ENCODE results near the gene MAP3K20.
"Not testable (repeated sequence)": the region's sequence is repeated elsewhere in the genome, so short reads cannot be mapped to it uniquely, and the experiment has no call there.

The MAP3K20 gene

DNA sequence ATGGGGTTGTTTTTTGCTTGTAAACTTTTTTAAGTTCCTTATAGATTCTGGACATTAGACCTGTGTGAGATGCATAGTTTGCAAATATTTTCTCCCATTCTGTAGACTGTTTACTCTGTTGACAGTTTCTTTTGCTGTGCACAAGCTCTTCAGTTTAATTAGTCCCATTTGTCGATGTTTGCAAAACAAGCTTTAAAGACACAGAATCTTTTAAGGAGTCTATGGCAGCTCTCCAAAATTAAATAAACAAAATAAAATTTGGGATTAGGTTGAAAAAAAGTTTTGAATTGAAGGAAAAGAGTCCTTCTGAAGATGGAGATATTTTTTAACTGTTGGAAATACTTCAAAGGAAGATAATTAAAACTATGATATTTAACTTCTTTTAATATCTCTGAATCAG, 88.8 kb downstream of the MAP3K20 start:
- no peak for DNase-seq

GRCh38 chr2:173165443-173166238, 90.0 kb downstream of the MAP3K20 start:
- no peak for DNase-seq

DNA sequence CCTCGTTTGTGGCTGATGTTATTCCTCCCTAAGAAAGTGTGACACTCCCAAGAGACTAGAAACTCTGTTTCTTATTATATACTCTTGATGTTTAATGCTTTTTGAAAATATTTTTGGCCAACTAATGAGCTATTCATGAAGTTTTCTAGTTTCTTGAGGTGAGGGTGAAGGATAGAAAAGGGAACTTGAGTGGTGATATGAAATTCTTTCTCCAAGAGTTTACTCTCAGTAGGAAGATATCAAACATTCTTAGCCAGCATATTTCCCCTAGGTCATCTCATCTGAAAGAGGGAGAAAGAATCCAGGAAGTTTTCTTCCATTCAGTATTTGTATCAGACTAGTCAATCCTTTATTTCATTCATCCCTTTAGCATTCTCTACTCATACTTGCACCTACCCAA, 95.7 kb downstream of the MAP3K20 start:
- no peak for DNase-seq

DNA sequence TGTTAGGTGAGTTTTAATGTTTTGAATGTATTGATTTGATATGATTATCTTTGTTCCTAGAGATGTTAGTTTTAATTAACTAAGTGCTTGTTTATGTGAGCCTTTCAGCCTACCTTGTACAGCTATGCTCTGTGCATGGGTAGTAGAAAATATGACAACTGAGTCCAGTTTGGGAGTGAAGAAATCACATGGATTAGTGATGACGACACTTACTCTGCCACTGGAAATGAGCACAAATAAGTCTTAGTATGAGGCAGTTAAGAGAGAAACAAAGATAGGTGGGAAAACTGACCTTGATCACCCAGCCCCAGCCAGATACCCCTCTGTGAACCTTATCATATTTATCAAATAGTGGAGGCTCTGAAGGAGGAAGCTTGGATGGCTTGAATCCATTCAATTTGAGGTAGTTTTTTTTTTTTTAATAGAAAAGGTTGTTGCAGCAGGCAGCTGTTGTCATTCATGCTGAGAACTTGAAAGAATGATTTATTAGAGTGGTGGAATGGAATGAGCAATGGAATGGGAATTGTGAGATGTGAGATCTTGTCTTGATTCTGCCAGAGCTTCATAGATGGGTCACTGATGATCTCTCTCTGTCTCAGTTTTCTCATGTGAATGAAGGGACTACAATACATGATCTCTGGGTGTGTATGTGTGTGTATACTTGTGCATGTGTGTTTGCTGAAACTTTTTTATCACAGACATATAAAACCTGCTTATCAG, 96.4 kb downstream of the MAP3K20 start:
- no peak for DNase-seq

- not testable (repeated sequence) for DNase-seq
These were observed 98.7 kb downstream of the MAP3K20 start for GRCh38 chr2:173174339-173174738.

- DNase-seq: no peak
These were observed 99.6 kb downstream of the MAP3K20 start for GRCh38 chr2:173175222-173175621.

DNA sequence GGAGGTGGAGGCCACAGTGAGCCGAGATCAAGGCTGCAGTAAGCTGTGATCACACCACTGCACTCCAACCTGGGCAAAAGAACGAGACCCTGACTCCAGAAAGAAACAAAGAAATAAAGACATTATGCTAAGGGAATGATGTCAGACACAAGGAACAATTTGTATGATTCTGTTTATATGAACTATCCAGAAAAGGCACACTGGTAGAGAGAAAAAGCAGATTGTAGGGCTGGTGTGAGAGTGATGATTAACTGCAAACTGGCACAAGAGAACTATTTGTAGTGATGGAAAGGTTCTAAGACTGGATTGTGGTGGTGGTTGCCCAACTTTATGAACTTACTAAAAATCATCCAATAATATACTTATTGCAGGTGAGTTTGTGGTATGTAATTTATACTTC, 106.3 kb downstream of the MAP3K20 start:
- no peak for DNase-seq

- DNase-seq: no peak
These were observed 108.7 kb downstream of the MAP3K20 start for GRCh38 chr2:173184031-173185004.

DNA sequence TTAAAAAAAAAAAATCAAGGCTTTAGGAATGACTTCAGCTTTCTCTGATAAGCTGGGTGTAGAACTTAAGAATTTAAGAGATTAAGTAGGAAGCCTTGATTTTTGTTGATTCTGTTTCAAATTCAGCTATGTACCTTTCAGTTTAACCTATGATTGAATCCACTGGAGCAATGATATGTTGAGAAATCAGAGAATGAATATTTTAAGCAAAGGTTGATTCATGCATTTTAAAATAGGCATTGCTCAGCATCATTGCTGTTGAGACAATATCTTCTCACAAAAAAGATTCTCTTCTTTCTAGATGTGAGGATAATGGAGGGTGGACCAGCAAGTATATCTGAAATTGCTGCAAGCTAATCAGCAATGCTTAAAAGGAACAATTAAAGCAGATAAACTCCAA, 109.8 kb downstream of the MAP3K20 start:
- DNase-seq: no peak

DNA sequence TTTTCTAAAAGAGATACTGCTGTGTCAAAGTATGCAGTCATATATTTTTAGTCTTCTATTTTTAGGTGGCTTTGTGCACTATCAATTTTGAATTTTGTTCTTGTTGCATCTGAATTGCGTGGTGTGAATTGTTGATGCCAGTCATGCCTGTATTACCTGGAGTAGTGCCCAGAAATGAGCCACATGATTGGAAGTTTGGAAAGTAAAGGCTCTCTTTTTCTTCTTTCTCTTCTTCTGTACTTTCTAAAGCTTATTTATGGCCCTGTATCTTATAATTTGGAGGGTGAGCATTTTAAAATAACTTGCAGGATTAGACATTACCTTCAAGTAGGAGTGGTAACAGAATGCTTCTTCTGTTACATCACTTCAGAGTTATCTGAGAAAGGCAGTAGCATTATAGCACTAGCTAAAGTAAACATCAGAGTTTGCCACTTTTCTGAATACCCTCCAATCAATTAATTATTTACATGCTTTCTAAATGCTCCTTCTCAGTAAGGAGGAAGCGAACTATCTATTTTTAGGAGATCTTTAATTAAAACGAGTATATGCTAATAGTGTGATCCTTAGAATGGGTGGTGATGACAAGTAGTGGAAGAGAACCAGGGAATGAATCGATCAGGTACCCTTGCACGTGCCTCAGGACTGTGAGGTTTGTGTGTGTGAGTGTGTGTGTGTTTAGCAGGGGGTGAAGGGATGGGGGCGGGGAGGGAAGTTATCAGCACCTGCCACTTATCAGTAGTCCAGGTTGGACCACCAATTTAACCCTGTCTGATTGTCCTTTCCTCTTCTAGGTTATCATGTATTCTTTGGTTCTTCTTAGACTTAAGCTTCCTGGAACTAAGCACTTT, 112.5 kb downstream of the MAP3K20 start:
- DNase-seq: no peak

DNA sequence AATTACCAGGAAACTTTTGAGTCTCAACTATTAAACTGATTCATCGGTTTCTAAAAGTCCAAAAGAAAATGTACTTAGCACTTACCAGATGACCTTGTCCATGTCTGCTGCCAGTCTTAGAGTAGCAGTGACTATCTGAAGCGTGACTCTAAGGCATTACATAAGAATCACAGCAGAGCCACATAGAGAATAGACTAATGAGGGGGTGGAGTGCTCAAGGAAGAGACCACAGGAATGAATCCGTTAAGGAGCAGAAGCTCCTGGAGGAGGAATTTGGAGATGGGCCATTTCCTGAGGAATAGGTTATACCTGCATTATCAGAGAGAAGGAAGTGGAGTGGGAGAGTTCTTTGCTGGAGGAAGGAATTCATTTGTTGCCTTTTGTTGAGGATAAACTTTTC, 116.0 kb downstream of the MAP3K20 start:
- DNase-seq: no peak

GRCh38 chr2:173192071-173192470, 116.4 kb downstream of the MAP3K20 start:
- no peak for DNase-seq

- no peak for DNase-seq
These were observed 118.3 kb downstream of the MAP3K20 start for GRCh38 chr2:173193925-173194324.

GRCh38 chr2:173195100-173195499, 119.5 kb downstream of the MAP3K20 start:
- no peak for DNase-seq

DNA sequence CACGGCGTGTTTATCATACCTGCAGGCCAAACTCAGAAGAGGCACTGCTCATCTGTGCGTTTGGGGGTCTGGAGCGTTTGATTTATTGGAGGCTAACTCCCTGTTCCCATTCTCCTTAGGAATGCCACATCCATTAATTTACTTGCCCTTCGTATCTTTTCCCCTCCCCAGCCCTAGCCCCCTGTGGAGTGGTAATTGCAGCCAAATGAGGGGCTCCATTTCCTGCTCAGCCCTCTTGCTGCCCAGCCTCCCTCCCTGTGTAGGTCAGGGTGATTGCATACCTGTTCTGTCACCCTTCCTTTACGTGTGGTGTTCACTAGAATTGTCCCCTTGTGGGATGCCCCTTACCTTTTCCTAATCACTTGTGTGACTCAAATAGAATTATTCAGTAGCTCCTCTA, 120.4 kb downstream of the MAP3K20 start:
- no peak for DNase-seq

DNA sequence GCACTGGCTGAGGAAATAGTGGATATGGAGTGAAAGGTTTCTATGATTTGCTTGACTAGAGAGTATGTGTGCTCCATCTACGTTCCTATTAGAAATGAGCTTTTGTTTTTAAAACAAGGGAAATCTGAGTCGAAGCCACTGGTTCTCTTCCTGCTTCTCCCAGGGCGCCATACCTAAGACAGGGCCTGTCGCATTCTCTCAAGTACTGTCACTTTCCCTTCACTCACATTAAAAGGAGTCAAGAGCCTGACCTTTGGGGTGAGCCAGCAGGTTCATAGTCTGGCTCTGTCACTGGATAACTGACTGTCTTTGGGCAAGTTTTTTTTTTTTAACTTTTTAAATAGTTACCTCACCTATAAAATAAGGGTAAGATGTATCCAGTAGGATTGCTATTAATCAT, 121.0 kb downstream of the MAP3K20 start:
- no peak for DNase-seq

DNA sequence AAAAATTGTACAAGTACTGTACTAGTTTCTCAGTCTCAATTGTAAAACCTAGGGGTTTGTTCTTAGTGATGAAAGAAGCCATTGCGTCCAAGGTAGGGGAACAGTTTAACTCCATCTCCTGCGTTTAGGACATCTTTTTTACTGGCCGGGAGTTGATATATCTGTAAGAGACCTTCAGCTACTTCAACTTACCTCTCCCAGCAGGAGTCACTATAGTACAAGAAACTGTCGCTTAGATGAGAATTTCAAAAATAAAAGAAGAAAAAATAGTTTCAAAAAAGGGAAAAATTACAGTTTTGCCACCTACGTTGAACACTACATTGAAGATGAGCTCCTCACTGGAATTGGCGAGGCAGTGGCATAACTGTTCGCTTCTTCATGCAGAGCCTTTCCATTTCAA, 122.7 kb downstream of the MAP3K20 start:
- DNase-seq: no peak

GRCh38 chr2:173199294-173199693, 123.6 kb downstream of the MAP3K20 start:
- no peak for DNase-seq

GRCh38 chr2:173202570-173202969, 126.9 kb downstream of the MAP3K20 start:
- DNase-seq: no peak

DNA sequence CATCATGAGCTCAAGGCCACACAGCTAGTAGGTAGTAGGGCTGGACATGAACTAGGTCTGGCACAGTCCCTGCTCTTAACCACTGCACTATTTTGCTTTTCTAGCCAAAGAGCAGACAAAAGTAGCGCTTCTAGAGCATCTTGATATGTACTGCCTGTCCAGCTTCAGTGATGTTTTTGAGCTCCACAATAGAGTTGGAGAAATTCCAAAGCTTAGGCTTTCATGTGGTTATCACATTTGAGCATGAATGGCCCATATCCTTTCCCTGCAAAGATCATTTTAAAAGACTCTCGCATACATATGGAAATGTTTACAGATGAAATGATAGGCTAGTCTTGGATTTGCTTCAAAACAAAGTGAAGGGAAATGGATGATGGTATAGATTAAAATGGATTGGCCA, 128.7 kb downstream of the MAP3K20 start:
- no peak for DNase-seq

DNA sequence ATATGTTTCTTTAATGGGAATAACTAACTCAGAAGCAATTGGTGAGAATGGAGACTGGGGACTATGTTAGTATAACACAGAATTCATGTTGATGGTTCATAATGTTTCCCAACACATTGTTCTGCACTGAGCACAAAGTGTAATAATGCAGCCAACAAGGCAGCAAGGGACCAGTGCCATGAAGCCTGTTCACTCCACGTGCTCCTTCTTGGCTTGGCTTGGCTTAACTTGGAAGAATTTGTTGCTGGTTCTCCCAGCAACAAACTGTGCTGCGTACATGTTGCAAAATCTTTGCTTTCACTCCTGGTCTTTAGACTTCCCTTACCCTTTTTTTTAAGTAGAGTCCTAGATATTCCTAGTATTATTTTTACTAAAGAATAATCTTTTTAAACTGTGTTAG, 129.7 kb downstream of the MAP3K20 start:
- DNase-seq: no peak

GRCh38 chr2:173207124-173207523, 131.5 kb downstream of the MAP3K20 start:
- DNase-seq: not testable (repeated sequence)
